ENCODE results near the gene FGFRL1. TPM values are rescaled to one million over a fixed set of nuclear protein-coding genes. Genes with fewer than 3 reads are reported as not detected.
A peak's percentile ranks its signal among the peaks of the same experiment; 100 is the strongest.

FGFRL1 gene
- total and polyA plus RNA-seq, 2 of the 13 experiments (the other 11 are each of a cell fraction or from before 2014, with no cell fraction given) = 19.1 to 30.6 TPM

GRCh38 chr4:992297-993110 is 18.9 kb upstream of the FGFRL1 start (continued):
- TF ChIP-seq AHDC1 (CRISPR knock-in tag; IDR thresholded peaks at IDR 0.05; ENCODE audit: borderline replicate concordance) = peak; percentile 70; the same call in 1 of the 2 replicates
- no peak for TF ChIP-seq CBFB (CRISPR knock-in tag; IDR thresholded peaks at IDR 0.05)
- TF ChIP-seq CCAR2 (optimal IDR thresholded peaks at IDR 0.05; ENCODE audit: low read depth, low read length) = no peak
- peak; percentile 92 for TF ChIP-seq PITX1 (CRISPR knock-in tag; IDR thresholded peaks at IDR 0.05)
- TF ChIP-seq ZNF446 (CRISPR knock-in tag; IDR thresholded peaks at IDR 0.05) = 0 out of 2 replicates have a peak, but pooled peaks have one; percentile 12
- no peak for TF ChIP-seq ZKSCAN1 (IDR thresholded peaks at IDR 0.05; ENCODE audit: low read length)
- no peak for TF ChIP-seq ZFP62 (CRISPR knock-in tag; IDR thresholded peaks at IDR 0.05)
- no peak for TF ChIP-seq AGO2 (optimal IDR thresholded peaks at IDR 0.05; ENCODE audit: low read depth, low read length)
- TF ChIP-seq TBP (CRISPR knock-in tag; IDR thresholded peaks at IDR 0.05) = no peak
- peak; percentile 80; the same call in 1 of the 2 replicates for TF ChIP-seq ZNF276 (CRISPR knock-in tag; IDR thresholded peaks at IDR 0.05; ENCODE audit: low read depth)
- TF ChIP-seq MLX (CRISPR knock-in tag; IDR thresholded peaks at IDR 0.05) = peak; percentile 93
- no peak; the same call in 1 of the 2 replicates for TF ChIP-seq CERS6 (CRISPR knock-in tag; IDR thresholded peaks at IDR 0.05)
- peak; percentile 93 for TF ChIP-seq ZC3H13 (CRISPR knock-in tag; IDR thresholded peaks at IDR 0.05)
- peak; percentile 82; the same call in 1 of the 2 replicates for TF ChIP-seq SSRP1 (CRISPR knock-in tag; IDR thresholded peaks at IDR 0.05)
- peak; percentile 92 for TF ChIP-seq PAXIP1 (CRISPR knock-in tag; conservative IDR thresholded peaks at IDR 0.05)
- no peak for TF ChIP-seq ISX (CRISPR knock-in tag; conservative IDR thresholded peaks at IDR 0.05)
- peak; percentile 75 for TF ChIP-seq ZSCAN29 (CRISPR knock-in tag; conservative IDR thresholded peaks at IDR 0.05)

Data from HepG2 (cell line).